T-helper 1 cell (primary cell): ENCODE results near the gene TLK2.
"Not testable (repeated sequence)": the region's sequence is repeated elsewhere in the genome, so short reads cannot be mapped to it uniquely, and the experiment has no call there.

Source experiments
- DNase-seq, 5 donors: peaks; one replicate each; pipeline ENCODE4 v3.0.0-alpha.2; 2012 to 2020

The TLK2 gene

GRCh38 chr17:62490990-62491389, 12.4 kb downstream of the TLK2 start:
- not testable (repeated sequence) for DNase-seq

- DNase-seq = not testable (repeated sequence)
Observed at GRCh38 chr17:62493049-62493655, 14.5 kb downstream of the TLK2 start.

- DNase-seq = not testable (repeated sequence)
Observed at GRCh38 chr17:62494073-62494472, 15.4 kb downstream of the TLK2 start.

DNA sequence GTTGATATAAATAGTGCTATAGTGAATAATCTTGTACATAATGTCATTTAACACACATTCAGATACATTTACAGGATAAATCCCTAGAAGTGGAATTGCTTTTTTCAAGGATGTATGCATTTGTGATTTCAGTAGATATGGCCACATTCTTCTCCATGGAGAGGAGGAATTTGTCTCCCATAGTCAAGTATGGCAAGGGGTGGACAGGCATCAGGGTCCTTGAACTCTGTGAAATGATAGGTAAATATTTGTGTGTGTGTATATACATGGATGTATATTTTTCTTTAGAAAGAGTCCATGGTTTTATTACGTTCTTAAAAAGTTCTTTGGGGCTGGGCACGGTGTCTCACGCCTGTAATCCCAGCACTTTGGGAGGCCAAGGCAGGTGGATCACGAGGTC, 17.7 kb downstream of the TLK2 start:
- DNase-seq = not testable (repeated sequence)

GRCh38 chr17:62498796-62499195, 20.2 kb downstream of the TLK2 start:
- DNase-seq = not testable (repeated sequence)

DNA sequence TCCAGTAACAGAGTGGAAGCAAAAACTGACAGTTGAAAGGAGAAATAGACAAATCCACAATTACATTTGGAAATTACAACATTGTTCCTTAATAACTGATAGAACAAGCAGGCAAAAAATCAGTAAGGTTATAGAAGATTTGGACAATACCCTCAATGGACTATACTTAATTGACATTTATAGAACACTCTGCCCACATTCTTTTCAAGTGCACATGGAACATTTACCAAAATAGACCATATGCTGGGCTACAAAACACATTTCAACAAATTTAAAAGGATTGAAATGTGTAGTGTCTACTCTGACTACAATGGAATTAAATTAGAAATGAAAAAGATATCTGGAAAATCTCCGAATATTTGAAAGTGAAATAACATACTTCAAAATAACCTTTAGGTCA, 21.8 kb downstream of the TLK2 start:
- not testable (repeated sequence) for DNase-seq

DNA sequence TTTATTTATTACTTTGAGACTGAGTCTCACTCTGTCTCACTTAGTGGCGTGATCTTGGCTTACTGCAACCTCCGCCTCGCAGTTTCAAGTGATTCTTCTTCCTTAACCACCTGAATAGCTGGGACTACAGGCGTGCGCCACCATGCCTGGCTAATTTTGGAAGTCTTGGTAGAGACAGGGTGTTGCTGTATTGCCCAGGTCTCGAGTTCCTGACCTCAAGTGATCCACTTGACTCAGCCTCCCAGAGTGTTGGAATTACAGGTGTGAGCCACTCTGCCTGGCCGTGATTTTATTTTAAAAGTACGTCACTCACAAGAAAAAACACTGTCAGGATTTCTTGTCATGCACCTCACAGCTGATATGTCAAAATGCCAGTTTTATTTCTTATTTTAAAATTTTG, 26.2 kb downstream of the TLK2 start:
- not testable (repeated sequence) for DNase-seq

DNA sequence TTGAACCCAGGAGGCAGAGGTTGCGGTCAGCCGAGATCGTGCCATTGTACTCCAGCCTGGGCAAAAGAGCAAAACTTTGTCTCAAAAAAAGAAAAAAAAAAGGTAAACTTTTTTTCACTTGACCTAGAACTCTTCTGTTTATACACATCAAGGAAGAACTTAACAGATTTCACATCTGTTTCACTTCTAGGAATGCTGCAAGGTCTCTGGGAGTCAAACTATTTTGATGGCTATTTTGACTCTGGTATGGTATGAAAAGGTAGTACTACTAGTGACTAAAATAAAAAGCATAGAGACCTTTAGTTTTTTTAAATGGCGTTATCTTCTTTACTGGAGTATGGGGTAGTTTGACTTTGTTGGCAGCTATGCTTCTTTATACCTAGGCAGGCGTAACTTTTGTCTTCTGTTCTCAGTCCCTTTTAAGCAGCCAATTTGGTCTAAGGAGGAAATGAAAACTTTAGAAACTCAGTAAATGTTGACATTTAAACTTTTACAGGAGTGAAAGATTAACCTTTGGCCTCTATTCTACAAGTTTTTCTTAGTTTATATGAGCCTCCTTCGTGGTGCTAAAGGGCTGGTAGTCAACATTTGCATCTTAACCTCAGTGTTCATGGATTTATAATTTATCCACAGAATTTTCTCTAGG, 28.7 kb downstream of the TLK2 start:
- not testable (repeated sequence) for DNase-seq

DNA sequence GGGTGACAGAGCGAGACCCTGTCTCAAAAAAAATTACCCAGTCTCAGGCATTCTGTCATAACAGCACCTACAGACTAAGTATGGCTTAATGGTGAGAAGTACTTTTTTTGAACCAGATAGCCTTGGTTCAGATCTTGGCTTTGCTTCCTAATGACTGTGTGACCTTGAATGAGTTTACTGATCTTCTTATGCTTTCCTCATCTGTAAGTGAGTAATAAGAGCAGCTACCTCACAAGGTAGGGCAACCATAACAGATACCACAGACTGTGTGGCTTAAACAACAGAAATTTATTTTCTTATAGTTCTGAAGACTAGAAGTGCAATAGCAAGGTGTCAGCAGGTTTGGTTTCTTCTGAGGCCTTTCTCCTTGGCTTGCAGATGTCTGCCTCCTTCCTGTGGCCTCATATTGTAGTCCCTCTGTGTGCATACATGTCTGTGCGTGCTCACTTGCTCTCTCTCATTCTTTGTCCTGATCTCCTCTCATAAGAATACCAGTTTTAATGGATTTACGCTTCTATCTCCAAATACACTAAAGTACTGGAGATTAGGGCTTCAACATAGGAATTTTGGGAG, 31.7 kb downstream of the TLK2 start:
- peak in 1 of 5 donors; percentile 3 for DNase-seq

- DNase-seq = not testable (repeated sequence)
Observed at GRCh38 chr17:62511014-62511413, 32.4 kb downstream of the TLK2 start.

GRCh38 chr17:62516376-62516775, 37.8 kb downstream of the TLK2 start:
- not testable (repeated sequence) for DNase-seq

DNA sequence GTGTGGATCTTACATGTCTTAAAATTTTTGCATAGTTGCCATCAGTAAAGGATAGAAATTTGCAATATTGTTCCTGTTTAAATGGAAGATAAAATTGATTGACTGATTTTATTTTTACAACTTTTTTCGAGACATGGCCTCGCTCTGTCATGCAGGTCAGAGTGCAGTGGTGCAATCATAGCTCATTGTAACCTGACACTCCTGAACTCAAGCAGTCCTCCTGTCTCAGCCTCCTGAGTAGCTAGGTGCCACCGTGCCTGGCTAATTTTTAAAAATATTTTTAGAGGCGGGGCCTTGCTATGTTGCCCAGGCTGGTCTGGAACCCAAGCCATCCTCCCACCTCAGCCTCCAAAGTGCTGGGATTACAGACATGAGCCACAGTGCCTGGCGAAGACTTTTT, 42.7 kb downstream of the TLK2 start:
- not testable (repeated sequence) for DNase-seq

DNA sequence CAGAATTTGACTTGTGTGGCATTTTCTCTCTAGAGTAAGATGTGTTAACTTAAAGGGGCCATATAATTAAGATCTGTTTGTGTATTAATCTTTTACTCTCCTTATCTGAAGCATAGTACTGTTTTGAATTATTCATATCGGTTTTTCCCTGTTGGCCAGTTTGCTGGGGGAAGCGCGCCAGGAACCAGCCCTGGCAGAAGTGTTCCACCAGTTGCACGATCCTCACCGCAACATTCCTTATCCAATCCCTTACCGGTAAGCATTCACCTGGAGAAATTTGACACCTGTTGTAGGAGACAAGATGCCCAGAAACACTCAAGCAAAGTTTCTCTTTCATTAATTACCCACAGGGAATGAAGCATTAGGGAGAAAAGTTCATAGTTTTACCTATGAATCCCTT, 45.5 kb downstream of the TLK2 start:
- DNase-seq = not testable (repeated sequence)

GRCh38 chr17:62525317-62525716, 46.7 kb downstream of the TLK2 start:
- not testable (repeated sequence) for DNase-seq

DNA sequence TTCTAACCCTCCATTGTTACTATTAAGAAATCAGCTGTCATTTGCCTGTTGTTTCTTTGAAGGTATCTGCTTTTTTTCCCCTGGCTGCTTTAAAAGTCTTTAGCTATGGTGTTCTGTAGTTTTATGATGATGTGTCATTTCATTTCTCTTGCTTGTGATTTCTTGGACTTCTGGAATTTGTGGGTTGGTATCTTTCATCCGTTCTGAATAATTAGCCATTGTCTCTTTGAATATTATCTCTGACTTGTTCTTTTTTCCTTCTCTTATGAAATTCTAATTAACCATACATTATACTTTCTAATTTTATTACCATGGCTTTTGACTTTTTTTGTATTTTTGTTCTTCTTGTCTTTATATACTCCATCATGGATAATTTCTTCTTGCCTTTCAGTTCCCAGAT, 52.3 kb downstream of the TLK2 start:
- not testable (repeated sequence) for DNase-seq

GRCh38 chr17:62536557-62536956, 57.9 kb downstream of the TLK2 start:
- not testable (repeated sequence) for DNase-seq

- not testable (repeated sequence) for DNase-seq
Observed at GRCh38 chr17:62541073-62541472, 62.4 kb downstream of the TLK2 start.

- DNase-seq = not testable (repeated sequence)
Observed at GRCh38 chr17:62543278-62543775, 64.7 kb downstream of the TLK2 start.

DNA sequence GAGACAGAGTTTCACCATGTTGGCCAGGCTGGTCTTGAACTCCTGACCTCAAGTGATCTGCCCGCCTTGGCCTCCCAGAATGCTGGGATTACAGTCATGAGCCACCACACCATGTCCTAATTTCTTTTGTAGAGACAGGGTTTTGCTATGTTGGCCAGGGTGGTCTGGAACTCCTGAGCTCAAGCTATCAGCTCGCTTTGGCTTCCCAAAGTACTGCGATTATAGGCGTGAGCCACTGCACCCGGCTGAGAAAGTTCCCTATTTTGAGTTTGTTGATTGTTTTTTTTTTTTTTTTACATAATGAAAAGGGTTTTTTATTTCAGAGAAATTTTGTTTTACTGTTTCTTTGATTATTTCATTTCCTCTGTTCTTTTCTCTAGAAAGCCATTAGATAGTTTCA, 67.4 kb downstream of the TLK2 start:
- DNase-seq = not testable (repeated sequence)

- peak in 4 of 5 donors; percentile 15 to 48 (median 21) for DNase-seq
Observed at GRCh38 chr17:62552851-62553659, 74.4 kb downstream of the TLK2 start.

- DNase-seq = not testable (repeated sequence)
Observed at GRCh38 chr17:62557532-62557931, 78.9 kb downstream of the TLK2 start.

- not testable (repeated sequence) for DNase-seq
Observed at GRCh38 chr17:62558941-62559340, 80.3 kb downstream of the TLK2 start.

- DNase-seq = not testable (repeated sequence)
Observed at GRCh38 chr17:62560971-62561370, 82.3 kb downstream of the TLK2 start.
